Stimulated activated CD4-positive, alpha-beta T cell treated with anti-CD3 and anti-CD28 coated beads, Interleukin-4, amount 100 ng/mL, for 4 hours (primary cell): ENCODE data around the gene SUMF1.
"Not testable (repeated sequence)": the region's sequence is repeated elsewhere in the genome, so short reads cannot be mapped to it uniquely, and the experiment has no call there.

Experiments used
- DNase-seq, 2 experiments: peaks; one replicate each; pipeline ENCODE4 v3.0.0-alpha.2; 2020

Gene SUMF1

DNA sequence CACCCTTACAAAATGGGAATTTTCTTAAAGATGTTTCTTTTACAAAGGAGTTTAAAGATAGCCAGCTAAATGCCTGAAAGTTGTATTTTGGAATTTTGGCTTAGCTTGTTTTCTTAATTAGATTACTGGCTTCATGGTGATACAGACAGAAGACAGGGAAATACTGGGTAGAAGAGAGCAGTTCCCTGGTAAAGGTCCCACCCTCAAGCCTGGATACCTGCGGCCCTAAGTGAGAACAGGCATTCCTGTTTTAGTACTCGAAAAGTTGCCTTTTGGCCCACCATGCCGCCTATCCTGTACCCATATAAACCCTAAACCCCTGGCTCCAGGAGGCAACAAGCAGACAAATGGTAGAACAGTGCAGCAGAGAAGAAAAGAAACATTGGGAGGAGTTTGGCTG lies 134.5 kb downstream of the SUMF1 start:
- no peak for DNase-seq

GRCh38 chr3:4332111-4332510 lies 135.0 kb downstream of the SUMF1 start:
- DNase-seq: no peak

DNA sequence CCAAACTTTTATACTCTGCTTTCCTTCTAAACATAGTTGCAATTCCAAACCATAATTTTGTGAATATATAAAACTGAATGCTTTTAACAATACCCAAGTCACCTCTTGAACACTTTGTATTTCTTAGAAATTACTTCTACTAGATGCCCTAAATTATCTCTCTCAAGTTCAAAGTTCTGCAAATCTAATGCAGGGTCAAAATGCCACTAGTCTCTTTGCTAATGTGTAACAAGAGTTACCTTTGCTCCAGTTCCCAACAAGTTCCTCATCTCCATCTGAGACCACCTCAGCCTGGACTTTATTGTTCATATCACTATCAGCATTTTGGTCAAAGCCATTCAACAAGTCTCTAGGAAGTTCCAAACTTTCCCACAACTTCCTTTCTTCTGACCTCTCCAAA lies 137.3 kb downstream of the SUMF1 start:
- not testable (repeated sequence) for DNase-seq

DNA sequence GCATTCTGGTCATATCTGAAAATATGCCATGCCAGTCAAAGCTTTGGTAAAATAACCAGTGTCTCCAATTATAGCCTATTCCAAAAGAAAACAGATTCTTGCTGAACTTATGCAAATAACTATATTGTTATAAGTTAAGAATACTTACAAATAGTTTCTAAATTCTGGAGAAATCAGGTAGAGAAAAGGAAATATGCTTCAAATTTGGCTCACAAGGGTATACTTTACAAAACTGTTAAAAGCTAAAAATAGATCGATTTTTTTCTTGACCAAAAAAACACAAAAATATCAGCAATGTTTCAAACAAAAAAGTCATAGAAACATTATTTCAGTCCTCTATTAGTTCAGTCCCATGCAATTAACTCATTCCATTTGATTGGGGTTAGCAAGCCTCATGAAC lies 140.2 kb downstream of the SUMF1 start:
- no peak for DNase-seq

GRCh38 chr3:4323246-4324027 lies 143.6 kb downstream of the SUMF1 start:
- DNase-seq: no peak

DNA sequence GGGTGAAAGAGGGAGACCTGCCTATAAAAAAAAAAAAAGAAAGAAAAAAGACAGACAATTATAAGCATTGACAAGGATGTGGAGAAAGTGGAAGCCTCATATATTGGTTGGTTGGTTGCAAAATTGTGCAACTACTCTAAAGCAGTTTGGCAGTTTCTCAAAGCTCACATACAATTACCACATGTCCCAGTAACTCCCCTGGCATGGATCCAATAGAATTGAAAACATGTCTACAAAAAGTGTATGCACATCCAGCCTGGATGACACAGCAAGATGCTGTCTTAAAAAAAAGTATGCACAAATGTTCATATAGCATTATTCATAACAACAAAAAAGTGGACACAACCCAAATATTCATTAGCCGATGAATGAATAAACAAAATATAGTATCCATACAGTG lies 144.4 kb downstream of the SUMF1 start:
- DNase-seq: no peak

GRCh38 chr3:4321732-4322131 lies 145.3 kb downstream of the SUMF1 start:
- no peak for DNase-seq

DNA sequence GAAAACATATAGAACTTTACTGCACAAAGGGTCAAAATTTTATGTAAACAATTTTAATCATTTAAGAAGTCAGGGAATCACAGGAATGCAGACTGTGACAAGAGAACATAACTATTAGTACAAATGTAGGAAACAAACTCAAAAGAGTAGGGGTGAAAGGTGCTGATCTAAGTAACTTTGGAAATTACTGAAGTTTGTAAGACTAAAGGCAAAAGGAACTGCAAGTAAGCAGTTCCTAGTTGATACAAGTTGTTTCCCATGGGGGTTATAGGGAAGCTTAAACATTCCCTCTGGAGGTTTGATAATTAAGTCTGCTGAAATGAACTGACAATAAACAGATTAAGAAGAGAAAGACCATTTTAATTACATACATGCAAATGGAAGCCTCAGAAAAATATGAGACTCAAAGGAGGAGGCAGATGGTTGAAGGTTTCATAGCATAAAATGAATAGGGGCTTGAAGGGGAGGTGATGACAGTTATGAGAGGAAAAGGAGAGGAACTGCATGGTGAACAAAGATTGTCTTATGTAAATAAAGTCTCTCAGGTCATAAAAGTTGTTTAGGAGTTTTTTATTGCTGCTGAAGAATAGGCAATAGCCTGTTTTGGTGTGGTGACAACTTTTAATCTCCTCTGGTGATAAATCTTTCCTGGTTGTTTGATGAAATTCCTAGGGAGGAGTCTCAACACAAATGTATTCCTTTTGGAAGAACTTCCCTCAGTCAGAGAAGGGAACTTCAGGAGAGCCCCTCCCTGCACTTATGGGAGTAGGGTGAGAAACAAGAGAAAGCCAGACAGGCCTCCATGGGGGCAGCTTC lies 146.8 kb downstream of the SUMF1 start:
- no peak for DNase-seq

DNA sequence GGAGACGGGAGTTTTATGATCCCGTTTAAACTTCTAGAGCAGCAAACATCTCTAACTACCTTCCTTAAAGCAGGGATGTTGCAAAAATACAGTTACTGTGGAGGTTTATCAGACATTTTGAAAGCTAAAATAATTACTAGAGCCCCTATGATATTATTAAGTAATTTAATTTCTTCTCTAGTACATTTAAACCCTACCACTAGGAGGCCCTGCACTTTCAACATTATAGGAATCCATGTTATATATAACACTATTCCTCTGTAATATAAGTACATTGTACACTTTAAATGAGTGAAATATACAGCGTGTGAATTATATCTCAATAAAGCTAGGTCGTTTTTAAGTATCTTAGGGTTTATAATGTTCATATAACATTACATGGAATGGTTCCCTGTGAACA lies 152.4 kb downstream of the SUMF1 start:
- no peak for DNase-seq

GRCh38 chr3:4313606-4314293 lies 153.3 kb downstream of the SUMF1 start:
- no peak for DNase-seq

GRCh38 chr3:4311496-4311895 lies 155.6 kb downstream of the SUMF1 start:
- no peak for DNase-seq
